Omental fat pad (tissue), 4 donors: ENCODE measurements around the gene GNB1. TPM values are rescaled to one million over a fixed set of nuclear protein-coding genes. Genes with fewer than 3 reads are reported as not detected.
"Not testable (repeated sequence)": the region's sequence is repeated elsewhere in the genome, so short reads cannot be mapped to it uniquely, and the experiment has no call there.

Experiments
- ATAC-seq: fragments of 150-250 bp; one replicate; pipeline ENCODE4 v1.9.1; 2016; ENCODE audit warnings: mild to moderate bottlenecking, moderate library complexity; ENCODE audit not compliant: low FRiP score
- DNase-seq: peaks from one replicate; pipeline ENCODE4 v3.0.0-alpha.2; 2019; ENCODE audit warnings: low spot score
- CTCF ChIP-seq, 3 donors: fragments of 450-650 bp; IDR thresholded peaks; one replicate each; pipeline ENCODE4 v1.5.1; 2016 to 2017; ENCODE audit warnings: antibody characterized with exemption in 3 of 3, mild to moderate bottlenecking in 3 of 3, moderate library complexity in 2 of 3
- total RNA-seq, 4 donors: library from RNA; depleted of rRNA; stranded (reverse); fragments of >200 nt; gene quantifications; one replicate each; pipeline ENCODE4 v1.1.0, GENCODE V29; 2016

GNB1 gene
- total RNA-seq, 4 donors from 2014 or later = 104 to 175 (median 152) TPM

GRCh38 chr1:1892763-1893120 is 1.9 kb upstream of the GNB1 start:
- DNase-seq (no peak), ATAC-seq (no peak)
- TF ChIP-seq CTCF (IDR thresholded peaks at IDR 0.05) = no peak

GRCh38 chr1:1892079-1892762 is 1.3 kb upstream of the GNB1 start:
- DNase-seq (no peak), ATAC-seq (no peak)
- TF ChIP-seq CTCF (IDR thresholded peaks at IDR 0.05) = no peak

- no peak for TF ChIP-seq CTCF (IDR thresholded peaks at IDR 0.05)
- DNase-seq (no peak), ATAC-seq (peak; percentile 53)
Measured at GRCh38 chr1:1891349-1892078, 627 bp upstream of the GNB1 start.

GRCh38 chr1:1889847-1890505 is 911 bp downstream of the GNB1 start:
- no peak for TF ChIP-seq CTCF (IDR thresholded peaks at IDR 0.05)
- no peak for DNase-seq
- peak; percentile 45 for ATAC-seq

GRCh38 chr1:1889090-1889750 is 1.7 kb downstream of the GNB1 start:
- no peak for DNase-seq
- TF ChIP-seq CTCF (IDR thresholded peaks at IDR 0.05) = no peak

GRCh38 chr1:1883890-1884289 is 7.0 kb downstream of the GNB1 start:
- ATAC-seq, DNase-seq: not testable (repeated sequence)

More at GRCh38 chr1:1889090-1889750, 1.7 kb downstream of the GNB1 start:
- no peak for ATAC-seq
